Parathyroid adenoma (tissue), 2 donors: ENCODE data around the gene PFKFB2.

ENCODE experiments used
- H2AFZ ChIP-seq: fragments of 300-600 bp; sonication (generic); one replicate; pipeline ENCODE4 v1.7.0; 2017; ENCODE audit warnings: antibody characterized with exemption, mild to moderate bottlenecking
- H3K27ac ChIP-seq: fragments of 300-600 bp; sonication (generic); one replicate; pipeline ENCODE4 v1.7.0; 2017
- H3K27me3 ChIP-seq: fragments of 300-600 bp; sonication (generic); one replicate; pipeline ENCODE4 v1.7.0; 2017; ENCODE audit warnings: low read length; ENCODE audit not compliant: control insufficient read depth, insufficient read depth
- H3K36me3 ChIP-seq: fragments of 300-600 bp; sonication (generic); one replicate; pipeline ENCODE4 v1.7.0; 2017; ENCODE audit warnings: low read length; ENCODE audit not compliant: control insufficient read depth, insufficient read depth
- H3K4me1 ChIP-seq: fragments of 300-600 bp; sonication (generic); one replicate; pipeline ENCODE4 v1.7.0; 2017; ENCODE audit warnings: control low read depth
- H3K4me2 ChIP-seq: fragments of 300-600 bp; sonication (generic); one replicate; pipeline ENCODE4 v1.7.0; 2017; ENCODE audit warnings: low read length
- H3K4me3 ChIP-seq: fragments of 300-600 bp; sonication (generic); one replicate; pipeline ENCODE4 v1.7.0; 2017; ENCODE audit warnings: low read depth, low read length
- H3K79me2 ChIP-seq: fragments of 300-600 bp; sonication (generic); one replicate; pipeline ENCODE4 v1.7.0; 2017; ENCODE audit warnings: control low read depth
- H3K9ac ChIP-seq: fragments of 300-600 bp; sonication (generic); one replicate; pipeline ENCODE4 v1.7.0; 2017; ENCODE audit warnings: mild to moderate bottlenecking
- H3K9me3 ChIP-seq: fragments of 300-600 bp; sonication (generic); one replicate; pipeline ENCODE4 v1.7.0; 2017; ENCODE audit warnings: low read length; ENCODE audit not compliant: control insufficient read depth
- CTCF ChIP-seq: fragments of 300-600 bp; sonication (generic); IDR thresholded peaks from one replicate; pipeline ENCODE4 v1.7.0; 2017; ENCODE audit warnings: antibody characterized with exemption, mild to moderate bottlenecking
- donor health status: primary hyperparathyroidism.

Gene PFKFB2

GRCh38 chr1:207013321-207014085, 39.6 kb upstream of the PFKFB2 start:
- H3K27me3 ChIP-seq, result no peaks in the 10 kb centered on the region
- H3K4me2 ChIP-seq, result no peak overlapping the region
- TF ChIP-seq CTCF, result no peak
- no peaks in the 10 kb centered on the region for H3K36me3 ChIP-seq
- H2AFZ ChIP-seq, result no peak overlapping the region
- no peak overlapping the region for H3K4me3 ChIP-seq
- no peak overlapping the region for H3K9ac ChIP-seq
- H3K4me1 ChIP-seq, result no peaks in the 10 kb centered on the region
- no peak overlapping the region for H3K27ac ChIP-seq
- H3K79me2 ChIP-seq, result no peaks in the 10 kb centered on the region
- H3K9me3 ChIP-seq, result no peaks in the 10 kb centered on the region

- Histone ChIP-seq H3K79me2 (no peaks in the 10 kb centered on the region), H3K4me2 (no peak overlapping the region), H3K9ac (no peak overlapping the region), H3K27ac (no peak overlapping the region), H3K4me3 (no peak overlapping the region), H2AFZ (no peak overlapping the region), H3K9me3 (no peaks in the 10 kb centered on the region), H3K27me3 (no peaks in the 10 kb centered on the region), H3K4me1 (no peaks in the 10 kb centered on the region), H3K36me3 (no peaks in the 10 kb centered on the region)
- no peak for TF ChIP-seq CTCF
These were observed 38.3 kb upstream of the PFKFB2 start for GRCh38 chr1:207014728-207015127.

GRCh38 chr1:207015791-207016190, 37.3 kb upstream of the PFKFB2 start:
- no peaks in the 10 kb centered on the region for H3K4me1 ChIP-seq
- no peak for TF ChIP-seq CTCF
- H3K27ac ChIP-seq, result no peak overlapping the region
- no peaks in the 10 kb centered on the region for H3K27me3 ChIP-seq
- no peak overlapping the region for H3K4me3 ChIP-seq
- H3K9ac ChIP-seq, result no peak overlapping the region
- no peaks in the 10 kb centered on the region for H3K9me3 ChIP-seq
- no peaks in the 10 kb centered on the region for H3K36me3 ChIP-seq
- no peak overlapping the region for H3K4me2 ChIP-seq
- no peak overlapping the region for H2AFZ ChIP-seq
- no peaks in the 10 kb centered on the region for H3K79me2 ChIP-seq

GRCh38 chr1:207017615-207018559, 35.2 kb upstream of the PFKFB2 start:
- no peaks in the 10 kb centered on the region for H3K27me3 ChIP-seq
- no peaks in the 10 kb centered on the region for H3K4me1 ChIP-seq
- H3K9ac ChIP-seq, result no peak overlapping the region
- H2AFZ ChIP-seq, result no peak overlapping the region
- no peak for TF ChIP-seq CTCF
- H3K4me3 ChIP-seq, result no peak overlapping the region
- H3K27ac ChIP-seq, result no peak overlapping the region
- no peaks in the 10 kb centered on the region for H3K36me3 ChIP-seq
- no peaks in the 10 kb centered on the region for H3K79me2 ChIP-seq
- H3K9me3 ChIP-seq, result no peaks in the 10 kb centered on the region
- H3K4me2 ChIP-seq, result no peak overlapping the region
